MM.1S (cell line): Measurements from ENCODE around the gene EMILIN3.

Experiments used
- CTCF ChIP-seq: fragments of 300-600 bp; sonication (generic); IDR thresholded peaks from 2 replicates; pipeline ENCODE4 v1.5.1; 2016; ENCODE audit warnings: antibody characterized with exemption, low read length, mixed read lengths
- EZH2 ChIP-seq: fragments of 300-600 bp; sonication (generic); optimal IDR thresholded peaks from 2 replicates; pipeline ENCODE3; 2017; ENCODE audit warnings: low read depth, mild to moderate bottlenecking, antibody characterized with exemption, low read length, mixed read lengths
- EZH2phosphoT487 ChIP-seq: fragments of 300-600 bp; sonication (generic); IDR thresholded peaks from 2 replicates; pipeline ENCODE4 v1.6.1; 2018; ENCODE audit warnings: antibody characterized with exemption, low read length

- TF ChIP-seq CTCF, result no peak
- TF ChIP-seq EZH2phosphoT487, result no peak
- no peak for TF ChIP-seq EZH2
These were observed 26.1 kb downstream of the EMILIN3 start, which contains the start of gene LPIN3 for GRCh38 chr20:41340327-41341055.
